GM19455 (cell line): ENCODE results near the gene TH.

Experiments
- ATAC-seq: cut with Tn5 transposase; IDR thresholded peaks from one replicate; pipeline ENCODE4 v1.9.1; 2021; ENCODE audit not compliant: unreplicated experiment

TH gene

DNA sequence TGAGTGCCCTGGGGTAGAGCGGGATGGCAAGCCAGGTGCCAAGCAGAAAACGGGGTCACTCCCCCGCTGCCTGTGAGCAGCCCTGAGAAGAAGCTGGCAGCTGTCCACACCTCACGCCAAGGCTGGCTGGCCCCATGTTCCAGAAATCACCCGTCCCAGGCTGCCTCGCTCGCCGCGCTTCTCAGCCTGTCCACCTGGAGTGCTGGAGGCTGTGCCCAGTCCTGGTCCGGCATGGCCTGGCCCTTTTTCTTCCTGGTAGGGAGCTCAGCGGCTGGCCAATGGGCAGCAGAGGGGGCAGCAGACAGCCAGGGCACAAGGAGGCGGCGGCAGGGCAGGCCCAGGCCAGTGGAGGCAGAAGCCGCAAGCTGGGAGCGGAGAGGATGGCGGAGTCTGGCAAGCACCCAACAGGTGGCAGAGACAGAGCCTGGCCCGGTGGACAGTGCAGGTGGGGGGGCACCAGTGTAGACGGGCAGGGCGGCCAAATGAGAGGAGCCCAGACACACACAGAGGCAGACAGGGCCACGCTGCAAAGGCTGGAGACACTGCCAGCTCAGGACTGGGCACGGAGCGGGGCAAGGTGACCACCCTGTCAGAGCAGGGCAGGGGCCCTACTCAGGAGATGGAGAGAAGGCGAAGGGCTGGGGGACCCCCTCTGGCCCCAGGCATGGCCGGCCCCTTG, 37.2 kb upstream of the TH start:
- ATAC-seq = no peak

DNA sequence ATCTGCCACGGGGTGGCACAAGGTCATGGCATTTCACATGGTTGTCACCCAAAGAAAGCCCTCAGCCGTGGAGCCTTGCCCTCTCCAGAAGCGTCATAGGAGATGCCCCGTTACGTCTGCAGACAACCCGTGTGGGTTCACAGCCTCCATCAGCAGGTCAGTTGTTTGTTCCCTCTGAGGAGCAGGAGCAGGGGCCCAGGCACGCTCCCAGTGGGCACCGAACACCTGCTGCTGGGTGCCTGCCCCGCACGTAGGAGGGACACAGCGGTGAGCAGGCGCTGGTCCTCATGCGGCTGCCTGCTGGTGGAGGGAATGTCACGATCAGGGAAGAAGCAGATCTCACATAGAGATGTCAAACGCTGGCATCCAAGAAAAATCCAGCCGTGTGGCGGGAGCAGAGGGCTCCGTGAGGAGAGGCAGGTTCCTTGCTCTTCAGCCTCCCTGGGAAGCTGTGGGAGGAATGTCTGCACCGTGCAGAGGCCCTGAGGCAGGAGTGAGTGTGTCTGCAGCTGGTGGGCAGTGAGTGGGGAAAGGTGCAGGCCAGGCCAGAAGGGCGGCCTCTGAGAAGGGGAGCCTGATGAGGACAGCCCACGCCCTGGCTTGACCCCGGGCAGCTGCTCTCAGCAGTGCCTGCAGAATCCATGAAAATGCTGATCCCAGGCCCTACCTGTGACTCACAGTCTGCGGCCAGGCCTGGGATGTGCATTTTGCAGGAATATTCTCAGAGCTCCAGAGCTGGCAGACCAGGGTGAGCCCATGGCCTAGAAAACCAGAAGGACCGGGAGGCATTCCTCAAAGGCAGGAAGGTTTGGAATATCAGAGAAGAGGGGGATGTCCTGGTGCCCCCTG, 36.4 kb upstream of the TH start:
- no peak for ATAC-seq

DNA sequence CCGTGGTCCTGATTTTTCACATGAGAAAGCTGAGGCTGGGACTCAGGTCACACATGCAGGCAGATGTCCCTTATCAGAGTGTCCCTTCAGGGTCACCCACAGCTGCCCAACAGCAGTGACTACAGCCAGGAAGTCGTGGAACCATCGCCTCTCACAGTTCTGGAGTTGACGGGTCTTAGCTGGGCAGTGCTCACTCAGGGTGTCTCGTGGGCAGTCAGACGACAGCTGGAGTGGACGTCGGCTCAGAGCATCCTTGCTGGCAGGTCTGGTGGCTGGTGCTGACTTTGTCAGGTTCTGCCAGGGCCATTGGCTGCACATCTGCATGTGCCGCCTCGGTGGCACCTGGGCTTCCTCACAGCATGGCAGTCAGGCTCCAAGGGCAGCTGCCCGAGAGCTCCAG, 35.6 kb upstream of the TH start:
- no peak for ATAC-seq

DNA sequence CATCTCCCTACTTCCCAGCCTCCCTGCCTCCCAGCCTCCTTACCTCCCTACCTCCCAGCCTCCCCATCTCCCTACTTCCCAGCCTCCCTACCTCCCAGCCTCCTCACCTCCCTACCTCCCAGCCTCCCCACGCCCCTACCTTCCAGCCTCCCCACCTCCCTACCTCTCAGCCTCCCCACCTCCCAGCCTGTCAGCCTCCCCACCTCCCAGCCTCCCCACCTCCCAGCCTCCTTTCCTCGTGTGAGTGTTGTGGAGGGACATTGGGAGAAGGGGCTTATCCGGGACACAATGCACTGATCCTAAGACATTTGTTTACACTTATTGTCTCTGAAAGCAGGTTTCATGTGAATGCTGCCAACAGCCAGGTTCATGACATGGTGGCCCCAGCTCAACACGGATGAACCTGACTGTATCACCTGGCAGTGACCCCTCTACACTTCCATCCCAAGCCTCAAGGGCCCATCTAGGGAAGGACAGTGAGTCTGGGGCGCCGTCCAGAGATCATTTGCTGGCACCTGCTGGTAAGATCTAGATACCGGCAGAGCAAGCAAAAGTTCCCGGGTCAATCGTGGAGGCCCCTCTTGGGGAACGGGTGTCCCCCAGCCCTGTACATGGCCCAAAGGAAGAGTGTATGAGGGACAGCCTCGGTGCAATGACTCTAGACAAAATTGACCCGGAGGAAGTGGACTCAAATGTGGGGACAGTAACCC, 34.5 kb upstream of the TH start:
- no peak for ATAC-seq

DNA sequence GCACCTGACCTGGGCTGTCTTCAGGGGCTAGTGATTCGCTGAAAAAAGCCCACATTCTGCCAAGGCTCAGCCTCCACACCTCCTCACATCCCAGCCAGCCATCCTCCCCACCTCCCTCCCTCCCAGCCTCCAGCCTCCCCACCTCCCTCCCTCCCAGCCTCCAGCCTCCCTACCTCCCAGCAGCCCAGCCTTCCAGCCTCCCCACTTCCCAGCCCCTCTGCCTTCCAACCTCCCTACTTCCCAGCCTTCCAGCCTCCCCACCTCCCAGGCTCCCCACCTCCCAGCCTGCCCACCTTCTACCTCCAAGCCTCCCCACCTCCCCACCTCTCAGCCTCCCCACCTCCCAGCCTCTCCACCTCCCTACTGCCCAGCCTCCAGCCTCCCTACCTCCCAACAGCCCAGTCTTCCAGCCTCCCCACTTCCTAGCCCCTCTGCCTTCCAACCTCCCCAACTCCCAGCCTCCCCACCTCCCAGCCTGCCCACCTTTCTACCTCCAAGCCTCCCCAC, 33.7 kb upstream of the TH start:
- no peak for ATAC-seq

DNA sequence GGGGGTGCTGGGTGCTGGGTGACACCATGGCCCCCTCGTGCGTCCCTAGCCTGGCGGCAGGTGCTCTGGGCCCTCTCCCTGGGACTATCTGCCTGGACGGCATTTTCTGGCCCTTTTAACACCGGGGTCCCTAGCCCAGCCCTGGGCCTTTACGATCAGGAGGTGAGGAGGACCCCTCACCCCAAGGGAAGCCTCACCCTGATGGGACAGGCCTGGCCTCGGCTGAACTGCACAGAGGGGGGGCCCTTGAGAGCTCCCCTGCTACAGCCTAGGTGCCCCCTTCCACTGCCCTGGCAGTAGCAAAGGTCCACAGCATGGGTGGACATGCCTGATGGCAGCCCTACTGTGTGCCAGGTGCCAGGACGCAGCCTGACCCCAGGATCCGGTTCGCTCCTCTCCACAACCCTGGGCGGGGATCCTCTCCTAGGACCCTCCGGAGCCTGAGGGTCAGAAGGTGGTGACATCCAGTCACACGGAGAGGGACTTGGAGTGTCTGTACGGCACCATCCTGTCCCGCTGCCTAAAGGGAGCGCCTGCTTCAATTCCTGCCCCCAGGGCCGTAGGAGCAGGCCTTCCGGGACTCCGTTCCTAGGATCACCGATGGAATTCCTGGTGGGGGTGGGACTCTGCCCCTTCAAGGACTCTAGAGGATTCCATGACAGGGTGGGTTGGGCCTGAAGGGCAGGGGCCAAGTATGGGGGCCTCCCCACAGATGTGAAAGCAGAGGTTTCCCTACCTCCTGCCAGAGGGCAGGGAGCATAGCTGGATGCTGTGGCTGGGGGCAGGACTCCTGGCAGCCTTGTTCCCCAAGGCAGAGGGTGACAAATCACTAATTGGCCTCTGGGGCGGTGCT, 33.0 kb upstream of the TH start:
- no peak for ATAC-seq

DNA sequence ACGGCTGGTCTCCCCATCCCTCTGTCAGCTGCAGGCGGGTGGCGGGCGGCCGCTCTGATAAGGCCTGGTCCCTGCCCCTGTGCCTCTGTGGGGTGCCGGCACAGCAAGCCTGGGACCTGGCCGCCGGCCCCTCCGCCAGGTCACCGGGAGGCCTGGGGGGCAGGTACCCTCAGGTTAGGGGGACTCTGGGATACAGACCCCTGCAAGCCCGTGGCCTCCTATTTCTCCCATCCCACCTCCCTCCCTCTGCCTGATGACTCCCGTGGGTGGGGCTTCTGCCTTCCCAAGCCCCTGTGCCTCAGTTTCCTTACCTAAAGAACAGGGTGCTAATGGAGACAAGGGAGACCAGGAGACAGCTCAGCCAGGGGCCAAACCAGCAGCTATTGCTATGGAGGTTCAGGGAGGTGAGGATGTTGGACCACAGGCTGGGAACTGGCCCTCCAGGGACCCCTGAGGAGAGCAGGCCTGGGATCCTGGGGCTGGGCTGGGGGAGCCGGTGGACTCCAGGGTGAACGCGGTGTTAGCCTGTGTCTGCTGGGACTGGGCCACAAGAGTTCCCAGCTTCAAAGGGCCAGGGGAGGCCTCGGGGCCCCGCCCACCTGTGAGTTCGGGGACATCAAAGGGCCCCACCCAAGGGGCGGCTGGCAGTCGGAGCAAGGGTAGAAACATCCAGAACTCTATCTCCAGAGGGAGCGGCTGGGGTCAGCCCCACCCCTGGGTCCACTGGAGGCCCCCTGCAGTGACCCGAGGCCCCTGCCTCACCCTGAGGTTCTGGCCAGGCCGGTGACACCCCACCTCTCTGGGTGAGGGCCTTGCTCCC, 32.0 kb upstream of the TH start:
- ATAC-seq = no peak

DNA sequence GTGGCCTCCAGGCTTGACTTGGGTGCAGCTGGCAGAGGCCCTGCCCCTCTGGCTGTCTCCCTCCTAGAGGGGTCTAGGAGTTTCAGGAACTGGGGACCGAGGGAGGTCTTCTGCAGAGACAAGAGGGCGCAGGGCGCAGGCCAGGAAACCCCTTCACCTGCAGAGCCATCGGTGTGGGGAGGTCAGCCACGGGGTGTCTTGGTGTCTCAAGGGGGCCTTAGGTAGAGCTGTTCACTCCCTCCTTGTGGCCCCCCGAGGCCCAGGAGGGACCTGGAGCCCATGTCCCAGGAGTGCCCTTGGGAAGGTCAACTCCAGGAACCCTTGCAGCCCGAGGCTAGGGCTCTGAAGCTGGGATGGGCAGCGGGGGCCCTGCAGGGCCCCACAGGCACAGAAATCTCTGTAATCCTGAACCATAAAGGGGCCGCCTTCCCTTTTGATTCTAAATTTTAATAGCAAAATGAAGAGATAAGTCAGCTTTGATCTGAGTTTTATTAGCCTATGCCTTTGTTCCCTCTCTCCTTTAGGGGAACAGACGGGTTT, 31.4 kb upstream of the TH start:
- ATAC-seq = no peak

DNA sequence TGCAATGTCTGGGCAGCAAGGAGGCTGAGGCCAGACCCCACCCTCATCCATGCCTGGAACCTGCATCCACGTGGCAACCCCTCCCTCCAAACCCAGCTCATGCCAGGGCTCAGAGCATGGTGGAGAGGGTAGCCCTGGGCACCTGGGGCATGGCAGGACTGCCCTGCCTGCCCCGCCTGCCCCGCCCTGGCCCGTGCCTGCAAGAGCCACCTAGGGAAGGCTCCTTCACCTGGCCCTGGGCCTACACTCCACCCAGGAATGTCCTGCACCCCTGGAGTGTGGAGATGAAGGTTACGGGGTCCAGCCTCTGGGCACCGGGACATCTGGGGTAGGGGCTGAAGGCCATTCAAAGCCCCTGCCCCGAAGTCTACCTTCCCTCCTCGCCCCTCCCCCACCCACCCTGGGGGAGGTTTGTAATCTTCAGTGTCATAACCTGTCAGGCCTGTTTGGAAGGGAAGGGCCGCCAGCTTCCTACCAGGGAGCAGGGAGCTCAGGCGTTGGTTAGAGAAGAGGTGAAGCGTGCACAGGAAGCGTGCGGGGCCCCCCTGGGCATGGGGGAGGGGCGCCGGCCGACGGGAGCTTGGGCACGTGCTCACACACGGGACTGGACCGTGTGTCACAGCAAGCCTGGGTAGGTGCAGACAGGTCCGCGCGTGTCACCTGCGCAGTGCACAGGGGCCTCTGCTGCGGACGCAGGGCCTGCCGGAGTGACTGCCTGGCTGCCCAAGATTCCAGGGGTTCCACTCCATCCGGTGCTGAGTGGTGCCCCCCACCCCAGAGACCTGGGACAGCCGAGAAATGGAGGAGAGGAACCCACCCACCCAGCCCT, 30.7 kb upstream of the TH start:
- ATAC-seq = no peak

DNA sequence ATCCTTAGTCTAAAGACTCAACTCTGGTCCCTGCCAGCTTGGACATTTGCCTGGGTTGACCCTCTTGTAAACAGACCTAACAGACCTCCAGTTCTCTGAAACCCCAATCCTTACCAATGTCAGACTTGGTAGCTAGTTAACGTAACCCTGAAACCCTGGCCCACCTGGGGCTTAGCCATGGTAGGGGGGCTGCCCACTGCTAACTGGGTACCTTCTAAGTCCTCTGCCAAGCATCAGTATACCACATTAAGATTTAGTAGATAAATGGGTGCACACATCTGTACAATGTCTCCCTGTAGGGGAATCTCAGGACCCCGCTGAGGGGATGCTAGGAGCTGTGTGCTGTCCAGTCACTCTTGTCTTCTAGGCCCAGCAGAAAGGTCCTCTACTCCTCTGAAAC, 29.9 kb upstream of the TH start:
- no peak for ATAC-seq

DNA sequence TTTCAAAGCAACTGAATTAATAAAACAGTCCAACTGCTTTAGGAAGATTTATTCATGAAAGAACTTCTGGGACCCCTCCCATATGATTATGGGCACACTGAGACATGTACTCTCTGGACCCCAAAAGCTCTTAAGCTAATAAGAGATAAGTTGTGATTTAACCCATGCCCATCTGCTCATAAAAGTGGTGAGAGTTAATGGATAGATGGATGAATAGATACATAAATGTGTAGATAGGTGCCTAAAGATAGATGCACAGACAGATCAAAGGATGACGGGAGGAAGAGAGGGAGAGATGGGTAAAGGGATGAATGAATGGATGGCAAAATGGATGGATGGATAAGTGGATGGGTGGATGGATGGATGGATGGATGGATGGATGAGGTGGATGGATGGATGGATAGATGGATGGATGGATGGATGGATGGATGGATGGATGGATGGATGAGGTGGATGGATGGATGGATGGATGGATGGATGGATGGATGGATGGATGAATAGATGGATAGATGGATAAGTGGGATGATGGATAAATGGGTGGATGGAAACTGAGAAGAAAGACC, 29.4 kb upstream of the TH start:
- no peak for ATAC-seq

DNA sequence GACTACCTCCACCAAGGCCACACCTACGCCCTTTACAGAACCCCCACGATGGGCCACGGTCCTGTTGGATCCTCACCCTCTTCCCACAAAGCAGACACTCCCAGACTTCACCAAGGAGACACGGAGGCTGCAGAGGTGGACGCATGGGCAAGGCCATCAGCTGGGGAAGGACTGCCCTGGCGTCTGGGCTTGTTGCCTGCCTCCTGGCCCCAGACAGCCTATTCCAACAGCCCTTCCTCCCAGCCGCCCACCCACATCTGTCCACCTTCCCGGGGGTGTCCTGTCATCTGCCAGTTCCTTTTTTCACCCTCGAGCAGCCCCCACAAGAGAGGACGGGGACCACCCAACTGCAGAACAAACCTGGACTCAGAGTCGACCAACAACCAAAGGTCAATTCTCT, 28.9 kb upstream of the TH start:
- ATAC-seq = no peak

DNA sequence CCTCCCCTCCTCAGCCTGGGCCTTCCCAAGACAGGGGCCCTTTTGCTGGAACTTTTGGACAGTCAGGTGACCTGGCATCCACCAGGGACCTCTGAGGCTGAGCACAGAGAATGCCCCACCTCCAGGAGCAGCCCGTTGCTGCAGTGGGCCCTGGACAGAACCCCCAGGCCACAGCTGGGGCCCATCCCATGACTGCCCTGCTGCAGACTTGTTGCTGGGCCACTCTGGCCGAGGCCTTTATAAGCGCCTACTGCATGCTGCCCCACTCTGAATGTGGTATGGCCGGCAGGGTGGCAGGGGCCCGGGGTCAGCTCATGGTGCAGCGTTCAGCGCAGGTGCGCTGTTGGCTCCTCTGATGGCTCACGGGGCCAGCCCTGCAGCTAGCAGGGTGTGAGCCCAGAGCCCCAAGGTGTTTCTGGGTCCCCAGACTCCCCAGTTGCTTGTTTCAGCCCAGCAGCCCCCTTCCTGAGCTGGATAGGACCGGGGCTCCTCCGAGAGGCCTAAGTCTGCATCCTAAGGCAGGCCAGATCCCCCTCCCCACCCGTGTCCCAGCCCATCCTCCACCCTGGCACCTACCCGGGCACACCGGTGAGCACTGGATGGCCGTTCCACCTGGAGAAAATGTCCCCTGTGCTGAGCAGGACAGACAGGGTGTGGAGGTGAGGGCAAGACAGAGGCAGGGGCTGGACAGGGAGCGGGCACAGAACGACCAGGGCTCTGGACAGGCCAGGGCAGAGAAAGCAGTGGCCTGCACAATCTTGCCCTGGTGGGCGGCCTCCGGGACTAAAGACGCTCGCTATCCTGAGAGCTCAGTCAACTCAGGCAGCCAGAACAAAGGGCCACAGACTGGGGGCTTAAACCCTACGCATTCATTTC, 28.1 kb upstream of the TH start:
- ATAC-seq = no peak

DNA sequence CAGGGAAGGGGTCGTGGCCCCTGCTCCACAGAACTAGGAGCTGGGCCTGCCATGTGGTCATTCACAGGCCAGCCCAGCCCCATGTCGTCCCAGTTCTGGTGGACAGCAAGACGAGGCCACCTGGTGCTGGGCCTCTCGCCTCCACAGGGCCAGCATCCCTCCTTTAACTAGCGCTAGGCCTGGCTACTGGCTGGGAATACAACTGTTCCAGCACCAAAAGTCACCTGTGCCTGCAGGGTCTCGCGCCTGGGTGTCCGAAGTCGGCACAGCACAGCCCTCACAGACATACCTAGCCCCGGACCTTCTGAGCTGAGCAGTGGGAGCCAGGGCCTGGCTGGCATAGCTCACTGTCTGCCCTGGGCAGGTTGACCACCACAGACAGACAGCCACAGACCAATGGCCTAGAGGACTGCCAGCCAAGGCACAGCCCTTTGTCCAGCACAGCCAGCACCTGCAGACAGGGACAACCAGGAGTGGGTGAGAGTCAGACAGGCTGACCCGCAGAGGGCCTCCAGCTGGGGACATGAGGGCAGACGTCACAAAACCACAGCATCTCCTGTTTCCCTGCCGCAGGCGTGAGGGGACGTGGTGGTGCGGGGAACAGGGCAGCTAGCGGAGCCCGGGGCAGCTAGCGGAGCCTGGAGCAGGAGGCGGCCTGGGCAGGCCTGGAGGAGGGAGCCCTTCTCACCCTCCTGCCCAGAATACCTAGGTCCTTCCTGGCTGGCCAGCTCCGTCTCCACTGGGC, 27.2 kb upstream of the TH start:
- no peak for ATAC-seq

DNA sequence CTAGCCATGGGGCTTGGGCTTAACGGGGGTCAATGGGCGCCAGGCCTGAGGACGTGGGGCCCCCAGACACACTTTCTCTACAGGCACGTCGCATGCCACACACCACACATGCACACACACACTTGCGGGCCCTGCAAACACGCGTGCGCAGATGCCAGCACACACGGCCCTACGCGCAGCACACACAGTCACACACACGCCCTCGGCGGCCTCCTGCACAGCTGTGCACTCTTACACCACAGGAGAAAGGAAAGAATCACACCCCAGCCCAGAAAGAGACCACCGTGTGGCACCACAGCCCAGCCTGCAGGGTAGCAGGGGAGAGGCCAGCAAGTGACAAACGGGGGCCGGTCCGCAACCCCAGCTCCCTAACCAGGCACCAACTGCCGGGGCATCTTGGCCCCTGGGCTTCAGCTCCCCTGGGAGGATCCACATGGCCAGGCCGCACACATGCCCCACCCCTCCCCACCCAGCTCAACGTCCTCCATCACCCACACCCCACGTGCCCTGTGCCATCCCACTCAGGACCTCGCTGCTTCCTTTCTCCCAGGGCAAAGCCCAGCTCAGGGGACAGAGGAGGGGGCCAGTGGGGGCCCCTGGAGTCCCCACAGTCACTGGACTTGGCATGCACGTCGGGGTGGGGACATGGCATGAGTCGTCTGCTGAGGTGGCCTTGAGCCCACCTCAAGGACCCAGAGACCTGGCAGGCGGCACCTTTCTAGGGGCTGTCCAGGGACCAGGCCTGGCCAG, 26.3 kb upstream of the TH start:
- ATAC-seq = no peak
